Measurements from ENCODE around the gene WSCD2. TPM values are rescaled to one million over a fixed set of nuclear protein-coding genes. Genes with fewer than 3 reads are reported as not detected.

WSCD2 gene
- total and polyA plus RNA-seq, 2 of the 4 experiments (the other 2 are of a cell fraction) = not detected

DNA sequence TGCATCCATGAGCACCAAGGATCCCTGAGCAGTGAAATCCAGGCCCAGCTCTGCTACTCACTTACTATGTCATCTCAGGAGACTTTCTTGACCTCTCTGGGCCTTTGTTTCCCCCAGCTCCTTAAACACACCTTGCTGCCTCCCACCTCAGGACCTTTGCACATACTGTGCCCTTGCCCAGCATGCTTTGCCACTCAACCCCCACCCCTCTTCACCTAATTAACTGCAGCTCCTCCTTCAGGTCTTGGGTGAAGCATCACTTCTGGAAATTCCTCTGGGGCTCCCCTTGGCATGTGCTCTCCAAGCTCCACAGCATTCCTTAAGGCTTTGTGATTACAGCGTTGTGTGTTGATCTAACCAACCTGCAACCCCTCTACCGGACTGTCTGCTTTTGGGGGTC, 15.9 kb downstream of the WSCD2 start:
- Histone ChIP-seq H3K4me2 (ENCODE audit: low read depth, low read length) (no peak overlapping the region), H3K27me3 (ENCODE audit: control insufficient read depth, insufficient read depth, low read length) (no peaks in the 10 kb centered on the region), H3K56ac (ENCODE audit: extremely low read depth, insufficient read depth, low read length) (no peak overlapping the region), H4K5ac (ENCODE audit: low read depth, low read length) (no peak overlapping the region), H3K4me1 (ENCODE audit: control insufficient read depth, insufficient read depth, low read length) (no peaks in the 10 kb centered on the region), H3K79me1 (ENCODE audit: low read depth in 1 of 2, low read length in 2 of 2) (no peaks in the 10 kb centered on the region), H3K4ac (ENCODE audit: low read depth, low read length) (no peak overlapping the region), H3K4me3 (ENCODE audit: insufficient read depth, low read depth, low read length) (no peak overlapping the region), H2BK20ac (ENCODE audit: low read depth, low read length) (no peak overlapping the region), H3K9ac (ENCODE audit: low read depth, low read length) (no peak overlapping the region), H4K8ac (ENCODE audit: low read depth in 2 of 2, low read length in 2 of 2) (no peak overlapping the region), H3K27ac (ENCODE audit: insufficient read depth, low read length) (no peak overlapping the region), H3K23ac (ENCODE audit: low read depth, low read length) (no peak overlapping the region), H3K9me3 (ENCODE audit: control insufficient read depth, insufficient read depth, low read length) (no peaks in the 10 kb centered on the region), H3K36me3 (ENCODE audit: control insufficient read depth, insufficient read depth, low read length) (no peaks in the 10 kb centered on the region), H2AK5ac (ENCODE audit: low read depth, low read length) (no peak overlapping the region), H3K9me1 (ENCODE audit: insufficient read depth, low read length) (no peaks in the 10 kb centered on the region), H2AFZ (replicated peaks; ENCODE audit: low read length, poor library complexity) (no peak overlapping the region), H2AK9ac (replicated peaks; ENCODE audit: low read depth, low read length, poor library complexity) (no peak overlapping the region), H3K18ac (ENCODE audit: low read depth, low read length) (no peak overlapping the region), H2BK5ac (ENCODE audit: low read depth, low read length, poor library complexity, severe bottlenecking) (no peak overlapping the region), H4K91ac (ENCODE audit: insufficient read depth, low read depth, low read length) (no peak overlapping the region), H4K20me1 (ENCODE audit: insufficient read depth, low read length) (no peaks in the 10 kb centered on the region), H2BK15ac (ENCODE audit: low read depth, low read length) (no peak overlapping the region), H2BK120ac (ENCODE audit: low read depth, low read length) (no peak overlapping the region), H3K14ac (replicated peaks; ENCODE audit: low read depth, low read length) (no peak overlapping the region)
- TF ChIP-seq FOS (IDR thresholded peaks at IDR 0.05; ENCODE audit: low read depth, low read length) = no peak
- TF ChIP-seq BHLHE40 (IDR thresholded peaks at IDR 0.05; ENCODE audit: low read depth, low read length) = no peak
- TF ChIP-seq RCOR1 (IDR thresholded peaks at IDR 0.05; ENCODE audit: insufficient replicate concordance, low read length) = no peak
- TF ChIP-seq RFX5 (IDR thresholded peaks at IDR 0.05; ENCODE audit: low read depth, low read length) = no peak
- TF ChIP-seq MAFK (IDR thresholded peaks at IDR 0.05; ENCODE audit: low read depth, low read length) = no peak
- no peak for TF ChIP-seq POLR2A (IDR thresholded peaks at IDR 0.05; ENCODE audit: low read depth, low read length)
- TF ChIP-seq, protein P1, sequence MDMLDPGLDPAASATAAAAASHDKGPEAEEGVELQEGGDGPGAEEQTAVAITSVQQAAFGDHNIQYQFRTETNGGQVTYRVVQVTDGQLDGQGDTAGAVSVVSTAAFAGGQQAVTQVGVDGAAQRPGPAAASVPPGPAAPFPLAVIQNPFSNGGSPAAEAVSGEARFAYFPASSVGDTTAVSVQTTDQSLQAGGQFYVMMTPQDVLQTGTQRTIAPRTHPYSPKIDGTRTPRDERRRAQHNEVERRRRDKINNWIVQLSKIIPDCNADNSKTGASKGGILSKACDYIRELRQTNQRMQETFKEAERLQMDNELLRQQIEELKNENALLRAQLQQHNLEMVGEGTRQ (IDR thresholded peaks at IDR 0.05; ENCODE audit: low read depth, low read length) = no peak
- dilution Hi-C loops (cut with HindIII; ENCODE audit: low sequenced_read_pairs, unreplicated experiment) = no loop called here
- no TSS peak for BruUV-seq (replicated peaks)
- CTCF ChIA-PET = no interaction called here
- POLR2A ChIA-PET (ENCODE audit: unreplicated experiment) = no interaction called here
- intact Hi-C loops (cut with micrococcal nuclease) = no loop called here
- ATAC-seq (ENCODE audit: low read depth) = no peak
- no CpG with 5 or more reads among the region's 2 CpGs for WGBS, 2 experiments (ENCODE audit: extremely low coverage in 2 of 2, insufficient read length in 1 of 2)
- in situ Hi-C loops (cut with MboI; ENCODE audit: low sequenced_read_pairs) = no loop called here
- no peak for DNase-seq

Data from IMR-90 (cell line).